NCI-H1092 treated with DMSO at 0.1 percent for 48 hours (cell line): ENCODE data around the gene AGTRAP.

ENCODE experiments used
- DNase-seq: peaks from one replicate; lab custom pipeline; 2025; lab: John Stamatoyannopoulos, UW

Gene AGTRAP

DNA sequence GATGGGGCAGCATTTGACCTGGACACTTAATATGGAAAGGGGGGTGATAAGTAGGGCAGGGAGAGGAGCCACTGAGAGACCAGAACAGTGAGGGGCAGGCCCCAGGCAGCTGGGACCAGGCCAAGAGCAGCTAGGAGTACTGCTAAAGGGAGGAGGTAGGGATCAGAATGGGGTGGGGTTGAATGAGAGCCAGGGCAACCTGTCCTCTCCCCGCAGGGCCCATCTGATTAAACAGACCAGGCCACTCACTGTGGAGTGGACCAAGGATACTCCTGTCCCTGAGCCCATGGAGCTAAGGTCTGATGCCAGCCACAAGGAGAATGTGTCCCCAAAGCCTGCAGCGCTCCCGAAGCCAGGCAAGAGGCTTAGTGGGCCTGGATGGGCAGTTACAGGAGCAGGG lies 28.2 kb downstream of the AGTRAP start:
- DNase-seq: no peak

- no peak for DNase-seq
These were observed 28.6 kb downstream of the AGTRAP start for GRCh38 chr1:11764519-11764918.

DNA sequence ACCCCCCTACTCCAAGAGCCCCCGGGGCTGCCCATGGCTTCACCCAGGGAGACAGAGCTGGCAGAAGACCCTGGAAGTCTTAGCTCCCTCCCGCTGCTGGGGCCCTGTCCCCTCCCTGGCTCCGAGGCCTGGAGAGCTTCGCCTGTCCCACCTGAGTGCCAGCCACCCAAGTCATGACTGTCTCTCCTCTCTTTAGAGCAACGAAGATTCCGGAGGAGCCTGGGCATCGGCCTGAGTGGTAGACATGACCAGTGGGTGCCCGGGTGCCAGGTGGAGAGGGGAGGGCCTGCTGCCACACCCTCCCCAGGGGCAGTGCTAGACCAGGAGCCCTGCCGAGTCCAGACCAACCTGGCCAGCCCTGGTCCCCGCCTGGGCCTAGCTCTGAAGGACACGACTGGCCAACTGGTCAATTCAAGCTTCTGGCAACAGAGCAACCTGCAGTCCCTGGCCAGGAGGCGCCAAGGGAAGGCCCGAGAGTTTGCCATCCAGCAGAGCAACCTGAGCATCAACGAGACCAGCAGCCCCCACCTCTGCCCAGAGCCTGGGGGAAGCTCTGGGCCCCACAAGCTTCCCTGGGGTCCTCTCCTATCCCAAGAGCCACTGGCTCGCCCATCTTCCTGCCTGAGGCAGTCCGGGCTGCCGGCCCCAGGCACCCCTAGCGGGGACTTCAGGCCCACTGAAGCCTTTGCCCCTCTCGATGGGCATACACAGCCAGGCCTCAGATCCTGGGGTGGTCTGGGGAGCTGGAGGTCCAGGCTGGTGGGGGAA lies 29.9 kb downstream of the AGTRAP start:
- DNase-seq: no peak

DNA sequence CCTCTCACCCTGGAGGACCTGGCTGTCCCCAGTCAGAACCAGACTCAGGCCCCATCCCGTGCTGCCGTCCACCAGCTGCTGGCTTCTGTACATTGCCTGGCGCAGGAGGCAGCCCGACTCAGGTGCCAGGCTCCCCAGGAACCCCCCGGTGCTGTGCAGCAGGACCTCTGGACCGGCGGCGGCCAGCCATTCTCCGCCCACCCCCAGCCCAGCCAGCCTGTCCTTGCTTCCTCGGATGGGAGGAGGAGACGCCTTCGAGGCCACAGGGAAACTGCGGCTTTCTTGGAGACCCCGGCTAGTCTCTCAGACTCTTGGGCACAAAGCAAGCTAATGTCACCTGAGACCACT lies 30.5 kb downstream of the AGTRAP start:
- DNase-seq: no peak

GRCh38 chr1:11767922-11768704 lies 32.2 kb downstream of the AGTRAP start:
- DNase-seq: no peak

DNA sequence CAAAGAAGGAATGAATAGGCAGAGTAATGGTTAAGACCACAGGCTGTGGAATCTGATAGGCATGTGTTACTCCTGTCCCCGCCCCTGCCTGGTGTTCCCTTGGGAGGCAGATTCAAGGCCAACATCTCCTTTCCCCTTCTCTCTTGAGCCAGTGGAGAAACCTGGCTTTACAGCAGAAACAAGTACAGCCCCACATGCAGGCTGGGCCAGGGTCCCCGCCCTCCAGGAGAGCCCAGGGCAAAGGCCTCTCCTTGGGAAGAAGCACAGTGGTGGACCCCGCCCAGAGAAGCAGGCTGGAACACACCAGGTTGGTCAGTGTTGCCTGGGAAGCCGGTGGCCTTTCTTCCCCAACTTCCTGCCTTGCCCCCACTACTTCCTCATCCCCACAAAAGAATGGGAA lies 32.9 kb downstream of the AGTRAP start:
- DNase-seq: no peak

- DNase-seq: no peak
These were observed 33.3 kb downstream of the AGTRAP start for GRCh38 chr1:11769274-11769673.

DNA sequence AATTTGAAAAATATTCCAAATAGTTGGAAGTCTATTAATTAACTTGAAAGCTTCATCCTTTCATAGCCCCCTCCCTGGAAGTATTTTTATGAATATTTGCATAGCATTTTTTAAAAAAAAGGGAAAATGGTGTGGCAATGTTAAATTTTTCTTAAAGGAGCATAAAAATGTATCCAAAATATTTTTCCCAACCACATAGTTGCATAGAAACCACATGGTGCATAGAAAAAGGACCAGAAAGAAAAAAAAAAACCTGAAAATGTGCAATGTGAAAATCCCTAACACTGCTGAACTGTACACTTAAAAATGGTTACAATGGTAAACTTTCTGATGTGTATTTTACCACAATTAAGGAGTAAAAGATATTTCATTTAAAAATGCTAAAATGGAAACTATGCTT lies 34.1 kb downstream of the AGTRAP start:
- no peak for DNase-seq

DNA sequence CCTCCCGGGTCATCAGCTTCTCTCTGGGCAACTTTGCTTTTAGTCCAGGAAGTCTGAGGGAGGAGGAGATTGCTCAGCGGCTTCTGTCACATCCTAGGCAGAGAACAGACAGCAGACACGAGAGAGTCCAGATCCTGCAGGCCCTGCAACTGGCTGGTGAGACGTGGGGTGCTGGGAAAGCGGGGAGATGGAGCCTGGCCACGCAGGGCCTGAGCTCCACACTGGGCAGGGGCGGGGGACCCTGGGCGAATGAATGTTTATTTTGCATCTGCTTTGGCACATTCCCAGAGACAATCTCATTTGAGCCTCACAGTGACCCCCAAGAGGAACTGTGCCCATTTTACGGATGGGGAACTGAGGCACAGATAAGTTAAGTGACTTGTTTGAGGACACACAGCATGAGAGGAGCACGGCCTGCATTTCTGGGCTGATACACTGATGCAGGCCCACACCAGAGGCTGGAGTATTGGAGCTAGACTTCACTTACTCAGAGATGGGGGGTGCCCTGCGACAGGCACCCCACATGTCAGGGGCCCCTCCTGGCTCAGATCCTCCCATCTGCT lies 35.6 kb downstream of the AGTRAP start:
- DNase-seq: no peak

DNA sequence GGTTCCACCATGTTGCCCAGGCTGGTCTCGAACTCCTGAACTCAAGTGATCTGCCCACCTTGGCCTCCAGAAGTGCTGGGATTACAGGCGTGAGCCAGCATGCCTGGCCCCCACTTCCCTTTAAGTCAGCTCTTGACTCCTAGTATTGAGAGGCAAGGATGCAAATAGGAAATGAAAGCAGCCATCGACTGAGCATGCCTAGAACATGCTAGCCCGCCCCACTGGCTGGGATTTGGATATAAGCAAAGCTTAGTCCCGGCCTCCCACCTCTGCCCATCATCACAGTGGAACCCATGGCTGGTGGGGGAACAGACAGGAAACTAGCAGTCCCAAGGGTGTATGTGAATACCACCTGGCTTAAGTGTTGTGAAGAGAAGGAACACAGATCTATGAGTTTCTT lies 36.5 kb downstream of the AGTRAP start:
- no peak for DNase-seq

GRCh38 chr1:11774753-11775152 lies 38.8 kb downstream of the AGTRAP start:
- no peak for DNase-seq

GRCh38 chr1:11777658-11778322 lies 41.9 kb downstream of the AGTRAP start:
- no peak for DNase-seq

- no peak for DNase-seq
These were observed 42.4 kb downstream of the AGTRAP start for GRCh38 chr1:11778336-11778735.

DNA sequence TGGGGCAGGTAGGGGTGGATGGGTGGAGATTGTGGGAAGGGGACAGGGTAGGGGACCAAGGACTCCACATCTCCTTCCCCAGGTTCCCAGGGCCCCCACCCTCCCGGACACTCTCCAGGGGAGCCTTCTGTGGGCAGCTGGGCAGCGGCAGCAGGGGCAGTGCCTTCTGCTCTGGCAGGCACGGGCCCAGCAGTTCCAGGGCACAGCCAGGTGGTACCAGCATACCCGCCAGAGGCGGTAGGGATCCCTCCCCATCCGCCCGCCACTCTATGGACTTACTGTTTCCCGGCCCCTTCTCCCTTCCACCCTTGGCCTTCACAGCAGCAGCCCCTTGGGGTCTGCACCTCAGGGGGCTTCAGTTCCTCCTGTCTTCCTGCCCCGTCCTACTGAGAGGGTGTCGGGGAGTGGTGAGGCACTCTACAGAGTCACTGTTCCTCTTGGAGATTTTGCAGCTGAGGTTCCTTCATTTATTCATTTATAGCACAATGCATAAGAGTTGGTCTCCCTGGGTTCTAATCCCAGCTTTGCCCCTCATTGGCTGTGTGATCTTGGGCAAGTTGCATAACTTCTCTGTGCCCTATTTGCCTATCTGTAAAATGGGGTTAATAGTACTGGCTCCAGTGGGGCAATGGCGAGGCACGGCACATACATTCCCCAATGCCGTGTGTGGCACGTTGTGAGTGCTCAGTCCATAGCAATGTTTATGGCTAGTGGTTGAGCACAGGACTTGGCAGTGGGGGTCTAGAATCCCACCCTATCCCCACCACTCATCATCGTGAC lies 43.1 kb downstream of the AGTRAP start:
- DNase-seq: no peak

GRCh38 chr1:11779715-11780379 lies 43.9 kb downstream of the AGTRAP start:
- no peak for DNase-seq

DNA sequence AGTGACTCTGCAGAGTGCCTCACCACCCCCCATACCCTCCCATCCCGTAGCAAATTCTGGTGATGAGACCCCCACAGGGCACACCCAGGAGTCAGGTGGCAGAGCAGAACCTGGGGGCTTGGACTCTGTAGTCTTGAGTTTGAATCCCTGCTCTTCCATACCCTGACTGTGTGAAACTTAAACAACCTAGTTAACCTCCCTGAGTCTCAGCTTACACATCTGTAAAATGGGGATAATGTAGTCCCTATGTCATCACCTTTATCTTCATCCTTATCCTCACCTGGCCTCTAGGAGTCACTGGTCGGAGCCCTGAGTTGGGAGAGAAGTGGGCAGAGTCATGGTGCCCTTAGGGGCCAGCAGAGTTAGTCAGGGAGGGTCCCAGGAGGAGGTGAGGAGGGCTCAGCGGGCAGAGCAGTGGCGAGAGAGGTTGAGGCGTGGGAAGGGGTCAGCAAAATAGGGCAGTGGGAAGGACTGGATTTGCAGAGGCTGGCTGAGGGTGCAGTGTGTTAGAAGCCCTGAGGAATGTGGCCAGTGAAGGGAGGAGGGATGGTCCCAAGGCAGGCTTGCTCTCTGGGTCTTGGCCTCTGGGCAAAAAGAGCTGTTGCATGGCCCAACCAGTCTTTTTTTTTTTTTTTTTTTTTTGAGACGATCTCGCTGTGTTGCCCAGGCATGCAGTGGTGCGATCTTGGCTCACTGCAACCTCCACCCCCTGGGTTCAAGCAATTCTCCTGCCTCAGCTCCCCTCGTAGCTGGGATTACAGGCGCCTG lies 44.6 kb downstream of the AGTRAP start:
- no peak for DNase-seq

DNA sequence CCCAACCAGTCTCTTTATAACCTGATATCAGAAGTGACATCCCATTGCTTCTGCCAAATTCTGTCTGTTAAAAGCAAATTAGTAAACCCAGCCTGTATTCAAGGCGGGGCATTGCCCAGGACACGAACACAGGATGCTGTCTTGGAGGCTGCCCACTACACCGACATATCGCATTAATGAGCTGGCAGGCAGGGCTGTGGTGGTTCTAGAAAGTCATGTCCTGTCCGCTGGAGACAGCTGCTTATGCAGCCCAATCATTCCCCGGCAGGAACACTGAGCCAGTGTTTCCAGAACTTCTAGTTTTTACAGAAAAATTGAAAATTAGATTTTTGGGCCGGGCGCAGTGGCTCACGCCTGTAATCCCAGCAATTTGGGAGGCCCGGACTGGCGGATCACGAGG lies 45.4 kb downstream of the AGTRAP start:
- DNase-seq: no peak

- no peak for DNase-seq
These were observed 46.3 kb downstream of the AGTRAP start for GRCh38 chr1:11782127-11782708.

DNA sequence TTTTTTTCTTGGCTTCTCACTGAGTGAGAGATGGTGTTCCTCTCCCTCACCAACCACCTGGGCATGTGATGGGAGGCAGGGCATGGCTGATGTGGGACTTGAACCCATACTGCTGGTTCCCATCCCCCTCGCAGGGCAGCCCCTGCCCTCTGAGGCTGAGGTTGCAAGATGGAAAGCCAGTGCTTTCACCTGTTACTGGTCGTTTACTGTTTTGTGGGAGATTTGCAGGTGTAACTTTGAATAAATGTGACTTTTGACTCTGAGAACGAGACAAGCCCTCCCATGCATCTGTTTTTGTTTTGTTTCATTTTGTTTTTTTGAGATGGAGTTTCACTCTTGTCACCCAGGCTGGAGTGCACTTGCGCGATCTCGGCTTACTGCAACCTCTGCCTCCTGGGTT lies 47.6 kb downstream of the AGTRAP start:
- no peak for DNase-seq

- DNase-seq: no peak
These were observed 48.5 kb downstream of the AGTRAP start for GRCh38 chr1:11784256-11784992.
